Large intestine (tissue), 3 donors: ENCODE results near the gene PKN1. TPM values are rescaled to one million over a fixed set of nuclear protein-coding genes. Genes with fewer than 3 reads are reported as not detected.

Experiments
- DNase-seq, 2 donors: peaks; one replicate each; pipeline versions ENCODE4 v3.0.0 to v3.0.0-alpha.2; 2013
- H3K27ac ChIP-seq: one replicate; pipeline ENCODE4 v1.5.1; 2013; ENCODE audit warnings: low read length
- H3K27me3 ChIP-seq: 2 replicates; pipeline ENCODE4 v1.6.1; 2013; ENCODE audit warnings: low read length; ENCODE audit not compliant: control insufficient read depth, insufficient read depth
- H3K36me3 ChIP-seq: 2 replicates; pipeline ENCODE4 v1.6.1; 2013; ENCODE audit warnings: low read length; ENCODE audit not compliant: control insufficient read depth, insufficient read depth
- H3K4me1 ChIP-seq: one replicate; pipeline ENCODE4 v1.6.1; 2013; ENCODE audit warnings: low read length; ENCODE audit not compliant: control insufficient read depth, insufficient read depth
- H3K4me3 ChIP-seq: one replicate; pipeline ENCODE4 v1.5.1; 2013; ENCODE audit warnings: low read length
- H3K9me3 ChIP-seq: one replicate; pipeline ENCODE4 v1.6.1; 2013; ENCODE audit warnings: mild to moderate bottlenecking, low read depth, low read length, moderate library complexity; ENCODE audit not compliant: control insufficient read depth
- WGBS: methylation state at CpG from one replicate; pipeline ENCODE4 v1.1.5; 2013; ENCODE audit warnings: low lambda C conversion rate; ENCODE audit not compliant: insufficient coverage; 5-methylcytosine and 5-hydroxymethylcytosine counted together
- polyA plus RNA-seq: library from polyadenylated mRNA; unstranded; fragments of 120-200 nt; gene quantifications from one replicate; pipeline ENCODE4 v1.2.1, GENCODE V29; 2013

Gene PKN1
- polyA plus RNA-seq, 1 donor: 65.3 TPM

DNA sequence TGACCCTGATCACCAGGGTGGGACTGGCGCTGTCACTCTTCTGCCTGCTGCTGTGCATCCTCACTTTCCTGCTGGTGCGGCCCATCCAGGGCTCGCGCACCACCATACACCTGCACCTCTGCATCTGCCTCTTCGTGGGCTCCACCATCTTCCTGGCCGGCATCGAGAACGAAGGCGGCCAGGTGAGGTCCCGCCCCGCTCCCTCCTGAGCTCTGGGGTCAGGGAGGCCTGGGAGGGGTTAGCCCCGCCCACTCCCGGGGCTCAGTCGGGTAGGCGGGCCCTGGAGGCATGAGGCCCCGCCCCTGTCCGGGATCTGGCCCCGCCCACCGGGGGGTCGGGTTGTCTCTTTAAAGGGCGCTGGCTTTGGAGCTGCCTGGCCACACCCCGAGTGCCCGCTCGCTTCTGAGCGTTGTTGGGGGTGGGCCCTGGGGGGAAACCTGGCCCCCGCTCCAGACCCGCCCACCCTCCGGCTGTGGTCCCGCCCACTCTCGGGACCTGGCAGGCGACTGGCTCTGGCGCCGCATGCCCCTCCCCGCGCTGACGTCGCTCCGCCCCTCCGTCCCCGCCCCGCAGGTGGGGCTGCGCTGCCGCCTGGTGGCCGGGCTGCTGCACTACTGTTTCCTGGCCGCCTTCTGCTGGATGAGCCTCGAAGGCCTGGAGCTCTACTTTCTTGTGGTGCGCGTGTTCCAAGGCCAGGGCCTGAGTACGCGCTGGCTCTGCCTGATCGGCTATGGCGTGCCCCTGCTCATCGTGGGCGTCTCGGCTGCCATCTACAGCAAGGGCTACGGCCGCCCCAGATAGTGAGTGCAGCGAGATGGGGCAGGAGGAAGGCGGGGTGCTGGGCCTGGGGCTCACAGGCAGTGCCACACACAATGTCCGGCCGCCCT, 27.1 kb upstream of the PKN1 start:
- peak; percentile 95 for DNase-seq
- H3K9me3 ChIP-seq: peaks cover 5% of the 10 kb centered on the region
- no CpG with 5 or more reads among the region's 61 CpGs for WGBS
- peaks cover 68% of the 10 kb centered on the region for H3K36me3 ChIP-seq
- peak overlapping the region; percentile 77 for H3K27ac ChIP-seq
- peaks cover 34% of the 10 kb centered on the region for H3K4me1 ChIP-seq
- peak overlapping the region; percentile 32 for H3K4me3 ChIP-seq
- H3K27me3 ChIP-seq: no peaks in the 10 kb centered on the region

DNA sequence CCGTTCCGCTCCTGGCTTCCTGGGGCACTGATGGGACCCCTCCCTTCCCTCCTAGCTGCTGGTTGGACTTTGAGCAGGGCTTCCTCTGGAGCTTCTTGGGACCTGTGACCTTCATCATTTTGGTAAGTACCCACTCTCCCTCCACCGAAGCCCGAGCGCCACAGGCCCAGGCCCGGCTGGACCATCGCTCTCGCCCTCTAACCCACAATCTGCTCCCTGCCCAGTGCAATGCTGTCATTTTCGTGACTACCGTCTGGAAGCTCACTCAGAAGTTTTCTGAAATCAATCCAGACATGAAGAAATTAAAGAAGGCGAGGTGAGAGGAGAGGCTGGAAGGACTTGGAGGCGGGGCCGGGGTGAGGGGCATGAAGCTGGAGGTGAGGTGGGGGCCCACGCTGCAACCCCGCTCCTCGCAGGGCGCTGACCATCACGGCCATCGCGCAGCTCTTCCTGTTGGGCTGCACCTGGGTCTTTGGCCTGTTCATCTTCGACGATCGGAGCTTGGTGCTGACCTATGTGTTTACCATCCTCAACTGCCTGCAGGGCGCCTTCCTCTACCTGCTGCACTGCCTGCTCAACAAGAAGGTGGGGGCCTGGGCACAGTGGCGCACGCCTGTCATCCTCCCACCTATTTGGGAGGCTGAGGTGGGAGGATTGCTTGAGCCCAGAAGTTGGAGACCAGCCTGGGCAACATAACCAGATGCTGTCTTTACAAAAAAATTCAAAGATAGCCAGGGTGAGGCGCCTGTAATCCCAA, 26.3 kb upstream of the PKN1 start:
- Histone ChIP-seq H3K36me3 (peaks cover 69% of the 10 kb centered on the region), H3K9me3 (peaks cover 5% of the 10 kb centered on the region), H3K27ac (peak overlapping the region; percentile 77), H3K4me1 (peaks cover 34% of the 10 kb centered on the region), H3K4me3 (peak overlapping the region; percentile 23), H3K27me3 (no peaks in the 10 kb centered on the region)
- WGBS: no CpG with 5 or more reads among the region's 27 CpGs
- DNase-seq: peak in 1 of 2 donors; percentile 5

DNA sequence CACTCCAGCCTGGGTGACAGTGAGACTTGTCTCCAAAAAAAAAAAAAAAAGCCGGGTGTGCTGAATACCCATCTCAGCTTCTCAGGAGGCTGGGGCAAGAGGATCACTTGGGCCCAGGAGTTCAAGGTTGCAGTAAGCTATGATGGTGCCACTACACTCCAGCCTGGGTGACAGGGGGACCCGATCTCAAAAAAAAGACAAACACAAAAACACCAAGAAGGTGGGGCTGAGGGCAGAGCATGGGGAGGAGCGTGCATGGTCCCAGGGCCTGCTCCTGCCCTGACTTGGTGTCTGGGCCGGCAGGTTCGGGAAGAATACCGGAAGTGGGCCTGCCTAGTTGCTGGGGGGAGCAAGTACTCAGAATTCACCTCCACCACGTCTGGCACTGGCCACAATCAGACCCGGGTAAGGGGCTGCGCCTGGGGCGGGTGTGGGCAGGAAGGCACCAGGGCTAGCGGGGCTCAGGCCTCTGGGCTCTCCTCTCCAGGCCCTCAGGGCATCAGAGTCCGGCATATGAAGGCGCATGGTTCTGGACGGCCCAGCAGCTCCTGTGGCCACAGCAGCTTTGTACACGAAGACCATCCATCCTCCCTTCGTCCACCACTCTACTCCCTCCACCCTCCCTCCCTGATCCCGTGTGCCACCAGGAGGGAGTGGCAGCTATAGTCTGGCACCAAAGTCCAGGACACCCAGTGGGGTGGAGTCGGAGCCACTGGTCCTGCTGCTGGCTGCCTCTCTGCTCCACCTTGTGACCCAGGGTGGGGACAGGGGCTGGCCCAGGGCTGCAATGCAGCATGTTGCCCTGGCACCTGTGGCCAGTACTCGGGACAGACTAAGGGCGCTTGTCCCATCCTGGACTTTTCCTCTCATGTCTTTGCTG, 25.3 kb upstream of the PKN1 start:
- peak; percentile 90 to 95 for DNase-seq
- Histone ChIP-seq H3K4me1 (peaks cover 34% of the 10 kb centered on the region), H3K4me3 (no peak overlapping the region), H3K36me3 (peaks cover 74% of the 10 kb centered on the region), H3K27ac (peak overlapping the region; percentile 76), H3K27me3 (no peaks in the 10 kb centered on the region), H3K9me3 (peaks cover 5% of the 10 kb centered on the region)
- WGBS: no CpG with 5 or more reads among the region's 20 CpGs

DNA sequence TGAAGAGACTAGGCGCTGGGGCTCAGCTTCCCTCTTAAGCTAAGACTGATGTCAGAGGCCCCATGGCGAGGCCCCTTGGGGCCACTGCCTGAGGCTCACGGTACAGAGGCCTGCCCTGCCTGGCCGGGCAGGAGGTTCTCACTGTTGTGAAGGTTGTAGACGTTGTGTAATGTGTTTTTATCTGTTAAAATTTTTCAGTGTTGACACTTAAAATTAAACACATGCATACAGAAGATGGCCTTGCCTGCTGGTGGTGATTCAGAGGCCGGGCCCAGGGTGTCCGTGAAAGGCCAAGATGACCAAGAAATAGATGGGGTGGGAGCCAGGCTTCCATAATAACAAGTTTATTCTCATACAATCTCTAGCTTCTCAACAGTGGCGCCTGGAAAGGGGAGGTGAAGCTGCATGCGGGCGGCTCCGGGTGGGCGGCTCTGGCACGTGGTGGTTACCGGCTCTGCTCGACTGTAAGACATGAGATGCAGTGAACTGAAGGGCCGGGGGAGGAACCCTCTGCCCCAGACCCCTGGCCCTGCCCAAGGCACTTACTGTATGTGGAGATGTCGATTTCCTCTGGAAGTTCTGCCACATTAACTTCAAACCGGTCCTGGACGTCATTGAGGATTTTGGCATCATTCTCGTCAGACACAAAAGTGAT, 24.5 kb upstream of the PKN1 start:
- H3K27me3 ChIP-seq: no peaks in the 10 kb centered on the region
- DNase-seq: no peak
- WGBS: no CpG with 5 or more reads among the region's 20 CpGs
- peaks cover 34% of the 10 kb centered on the region for H3K4me1 ChIP-seq
- H3K9me3 ChIP-seq: peaks cover 5% of the 10 kb centered on the region
- peaks cover 74% of the 10 kb centered on the region for H3K36me3 ChIP-seq
- H3K4me3 ChIP-seq: no peak overlapping the region
- H3K27ac ChIP-seq: peak overlapping the region; percentile 76

DNA sequence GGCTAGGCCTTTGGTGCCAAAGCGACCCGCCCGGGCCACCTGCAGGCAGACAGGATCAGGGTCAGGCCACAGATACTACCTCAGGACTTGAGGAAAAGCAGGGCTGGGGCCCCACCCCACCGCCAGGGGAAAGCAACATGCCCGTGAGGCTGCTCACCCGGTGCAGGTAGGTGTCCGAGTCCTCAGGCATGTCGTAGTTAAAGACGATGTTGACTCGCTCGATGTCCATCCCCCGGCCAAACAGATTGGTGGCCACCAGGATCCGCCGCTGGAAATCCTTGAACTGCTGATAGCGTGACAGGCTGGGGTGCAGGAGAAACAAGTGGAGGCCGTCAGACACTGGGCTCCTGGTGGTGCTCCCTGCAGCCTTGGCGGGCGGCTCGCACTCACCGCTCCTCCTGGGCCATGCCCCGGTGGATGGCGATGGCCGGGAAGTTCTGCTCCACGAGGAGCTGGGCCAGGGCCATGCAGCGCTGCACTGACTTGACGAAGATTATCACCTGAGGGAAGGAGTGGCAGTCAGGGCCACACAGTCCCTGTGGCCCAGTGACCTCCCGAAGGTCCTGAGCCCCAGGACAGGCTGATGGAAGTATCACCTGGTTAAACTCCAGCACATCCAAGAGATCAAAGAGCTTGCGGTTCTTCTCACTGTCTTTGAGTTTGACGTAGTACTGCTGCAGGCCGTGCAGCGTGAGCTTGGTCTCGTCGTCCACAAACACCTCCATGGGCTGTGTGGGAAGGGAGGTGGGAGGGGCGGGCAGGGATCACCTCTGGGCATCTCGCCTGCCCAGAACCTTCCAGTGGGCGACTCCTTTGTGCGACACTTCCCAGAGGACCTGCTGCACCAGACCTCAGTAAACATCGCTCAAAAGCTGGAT, 23.7 kb upstream of the PKN1 start:
- Histone ChIP-seq H3K27ac (peak overlapping the region; percentile 76), H3K4me1 (peaks cover 34% of the 10 kb centered on the region), H3K36me3 (peaks cover 73% of the 10 kb centered on the region), H3K9me3 (peaks cover 5% of the 10 kb centered on the region), H3K27me3 (no peaks in the 10 kb centered on the region), H3K4me3 (no peak overlapping the region)
- peak in 1 of 2 donors; percentile 2 for DNase-seq
- WGBS: 100% methylated on average over 3 of the region's 38 CpGs

DNA sequence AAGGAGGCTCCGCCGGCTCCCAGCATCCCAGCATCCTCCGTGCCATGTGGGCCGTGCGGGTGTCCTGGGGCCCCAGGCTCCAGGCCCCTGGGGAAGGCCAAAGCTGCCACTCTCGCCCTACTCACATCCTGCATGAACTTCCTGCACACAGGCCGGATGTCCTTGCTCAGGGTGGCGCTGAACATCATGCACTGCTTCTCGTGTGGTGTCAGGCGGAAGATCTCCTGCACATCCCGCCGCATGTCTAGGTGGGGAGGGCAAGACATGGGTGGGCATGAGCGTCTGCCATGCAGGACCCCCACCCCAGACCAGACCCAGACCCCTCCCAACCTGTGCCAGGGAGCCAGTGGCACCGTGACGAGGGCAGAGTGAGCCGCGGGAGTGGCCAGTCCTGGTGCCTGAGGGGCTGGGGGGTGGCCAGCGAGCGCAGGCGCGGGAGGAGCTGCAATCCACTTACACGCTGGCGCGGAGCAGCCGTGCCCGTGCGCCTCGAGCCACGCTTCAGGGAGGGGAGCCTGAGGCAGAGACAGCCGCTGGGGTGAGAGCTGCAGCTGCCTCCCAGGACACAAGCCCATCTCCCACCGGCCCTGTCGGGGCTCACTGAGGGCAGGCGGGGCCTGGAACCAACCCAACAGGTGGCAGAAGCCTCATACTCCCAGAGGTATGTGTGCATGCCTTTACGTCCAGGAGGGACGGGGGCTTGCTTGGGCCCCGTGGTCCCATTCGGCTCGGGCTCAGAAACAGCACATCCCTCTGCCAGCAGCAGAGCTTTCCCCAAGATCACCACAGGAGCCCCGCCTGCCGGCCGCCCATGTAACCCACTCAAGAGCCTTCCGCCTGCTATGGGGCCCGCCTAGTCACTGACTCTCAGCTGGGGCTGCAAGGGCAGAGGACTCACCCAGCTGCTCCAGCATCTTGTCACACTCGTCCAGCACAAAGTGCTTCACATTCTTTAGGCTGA, 22.7 kb upstream of the PKN1 start:
- H3K4me3 ChIP-seq: no peak overlapping the region
- H3K4me1 ChIP-seq: peaks cover 34% of the 10 kb centered on the region
- DNase-seq: peak in 1 of 2 donors; percentile 1

DNA sequence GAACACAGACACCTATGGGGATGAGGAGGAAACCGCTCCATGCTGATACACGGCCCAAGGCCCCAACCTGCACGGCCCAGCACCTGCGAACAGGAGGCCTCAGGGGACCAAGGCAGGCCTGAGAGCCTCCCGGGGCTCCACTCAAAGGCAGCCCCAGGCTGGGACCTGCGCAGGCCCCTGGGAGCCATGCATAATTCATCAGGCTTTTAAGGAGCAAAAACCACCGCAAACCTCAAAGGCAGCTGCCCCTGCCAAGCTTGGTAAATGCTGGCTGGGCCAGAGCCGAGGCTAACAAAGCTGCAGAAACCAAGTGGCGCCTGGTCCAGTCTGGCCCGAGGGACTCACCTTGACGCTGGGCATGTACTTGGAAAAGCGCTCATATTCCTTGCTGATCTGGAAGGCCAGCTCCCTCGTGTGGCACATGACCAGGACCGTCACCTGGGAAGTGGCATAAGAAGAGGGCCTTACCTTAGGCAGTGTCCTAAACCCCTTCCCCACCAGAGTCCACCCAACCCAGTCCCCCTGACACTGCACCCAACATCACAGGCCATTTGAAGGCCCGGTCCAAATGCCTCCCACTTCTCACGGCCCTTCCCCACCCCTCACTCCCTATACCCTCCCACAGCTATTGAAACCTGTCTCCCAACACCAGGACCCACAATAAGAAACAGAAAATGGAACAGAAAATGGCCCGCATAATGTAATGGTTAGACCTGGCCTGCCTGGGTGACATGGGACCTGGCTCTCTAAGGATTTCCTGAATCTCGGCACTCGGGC, 21.8 kb upstream of the PKN1 start:
- no peak overlapping the region for H3K4me3 ChIP-seq
- no CpG with 5 or more reads among the region's 19 CpGs for WGBS
- no peak overlapping the region for H3K27ac ChIP-seq
- H3K9me3 ChIP-seq: no peaks in the 10 kb centered on the region
- peaks cover 33% of the 10 kb centered on the region for H3K4me1 ChIP-seq
- peak in 1 of 2 donors; percentile 1 for DNase-seq
- no peaks in the 10 kb centered on the region for H3K27me3 ChIP-seq
- H3K36me3 ChIP-seq: peaks cover 72% of the 10 kb centered on the region

More for the DNA sequence above, 22.7 kb upstream of the PKN1 start:
- H3K9me3 ChIP-seq: peaks cover 5% of the 10 kb centered on the region
- WGBS: no CpG with 5 or more reads among the region's 44 CpGs
- H3K36me3 ChIP-seq: peaks cover 68% of the 10 kb centered on the region
- no peak overlapping the region for H3K27ac ChIP-seq
- no peaks in the 10 kb centered on the region for H3K27me3 ChIP-seq

DNA sequence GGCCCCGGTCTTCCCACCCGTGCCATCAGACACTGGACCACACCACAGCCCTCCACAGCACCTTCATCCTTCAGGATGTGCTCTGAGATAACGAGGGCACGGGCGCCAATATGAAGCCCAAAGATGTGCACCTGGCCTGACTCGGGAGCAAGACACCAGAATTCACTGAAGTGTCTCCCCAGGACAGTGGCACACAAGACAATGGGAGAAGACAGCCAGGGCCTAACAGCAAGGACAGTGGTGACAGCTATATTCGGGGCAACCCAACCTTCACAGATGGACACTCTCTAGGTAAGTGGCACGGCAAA, 21.2 kb upstream of the PKN1 start:
- peaks cover 28% of the 10 kb centered on the region for H3K4me1 ChIP-seq
- no peak for DNase-seq
- WGBS: no CpG with 5 or more reads among the region's 8 CpGs

More for the DNA sequence above, 21.2 kb upstream of the PKN1 start:
- H3K9me3 ChIP-seq: no peaks in the 10 kb centered on the region
- H3K27ac ChIP-seq: no peak overlapping the region
- no peaks in the 10 kb centered on the region for H3K27me3 ChIP-seq
- H3K4me3 ChIP-seq: no peak overlapping the region
- peaks cover 71% of the 10 kb centered on the region for H3K36me3 ChIP-seq
